ENCODE measurements around the gene SFN. TPM values are rescaled to one million over a fixed set of nuclear protein-coding genes. Genes with fewer than 3 reads are reported as not detected.

Gene SFN
- total and polyA plus RNA-seq, 2 of the 13 experiments (the other 11 are each of a cell fraction or from before 2014, with no cell fraction given): 4.3 to 5.6 TPM

GRCh38 chr1:26864610-26865480 lies 1.9 kb downstream of the SFN start (continued):
- TF ChIP-seq ZNF142 (CRISPR knock-in tag; IDR thresholded peaks at IDR 0.05) (no peak; the same call in 1 of the 2 replicates), HIVEP1 (CRISPR knock-in tag; IDR thresholded peaks at IDR 0.05) (no peak), ELF3 (CRISPR knock-in tag; IDR thresholded peaks at IDR 0.05) (peak; percentile 62; the same call in 1 of the 2 replicates), KLF13 (CRISPR knock-in tag; IDR thresholded peaks at IDR 0.05) (no peak), ZNF878 (CRISPR knock-in tag; IDR thresholded peaks at IDR 0.05) (peak; percentile 96), ZNF367 (CRISPR knock-in tag; IDR thresholded peaks at IDR 0.05; ENCODE audit: borderline replicate concordance) (no peak), KLF12 (CRISPR knock-in tag; IDR thresholded peaks at IDR 0.05; ENCODE audit: borderline replicate concordance) (peak; percentile 60; the same call in 1 of the 2 replicates), RFX3 (CRISPR knock-in tag; IDR thresholded peaks at IDR 0.05) (no peak), TP53 (CRISPR knock-in tag; conservative IDR thresholded peaks at IDR 0.05) (0 out of 2 replicates have a peak, but pooled peaks have one; percentile 57), ZNF329 (CRISPR knock-in tag; IDR thresholded peaks at IDR 0.05; ENCODE audit: low read depth) (no peak), EED (CRISPR knock-in tag; IDR thresholded peaks at IDR 0.05) (no peak; the same call in 1 of the 2 replicates), MTF1 (CRISPR knock-in tag; IDR thresholded peaks at IDR 0.05) (no peak), ZNF12 (CRISPR knock-in tag; IDR thresholded peaks at IDR 0.05) (no peak), MED1 (CRISPR knock-in tag; IDR thresholded peaks at IDR 0.05) (no peak), ZNF775 (CRISPR knock-in tag; IDR thresholded peaks at IDR 0.05; ENCODE audit: borderline replicate concordance) (no peak), SMAD1 (CRISPR knock-in tag; IDR thresholded peaks at IDR 0.05; ENCODE audit: borderline replicate concordance, low read depth) (no peak; the same call in 1 of the 2 replicates), MBD4 (IDR thresholded peaks at IDR 0.05; ENCODE audit: borderline replicate concordance, low read length) (no peak), ETV5 (CRISPR knock-in tag; IDR thresholded peaks at IDR 0.05; ENCODE audit: borderline replicate concordance) (peak; percentile 35; the same call in 1 of the 2 replicates), ZNF550 (CRISPR knock-in tag; IDR thresholded peaks at IDR 0.05; ENCODE audit: borderline replicate concordance) (no peak), ZNF788 (CRISPR knock-in tag; IDR thresholded peaks at IDR 0.05; ENCODE audit: borderline replicate concordance) (peak; percentile 58; the same call in 1 of the 2 replicates), BATF2 (CRISPR knock-in tag; IDR thresholded peaks at IDR 0.05) (no peak), HBP1 (CRISPR knock-in tag; IDR thresholded peaks at IDR 0.05; ENCODE audit: low read depth) (0 out of 2 replicates have a peak, but pooled peaks have one; percentile 56)

Measured in HepG2 (cell line).